Kidney epithelial cell (primary cell): Measurements from ENCODE around the gene AGO4. TPM values are rescaled to one million over a fixed set of nuclear protein-coding genes. Genes with fewer than 3 reads are reported as not detected.

Source experiments
- DNase-seq: peaks from one replicate; pipeline ENCODE4 v3.0.0-alpha.2; 2010; ENCODE audit warnings: low read depth
- H3K27me3 ChIP-seq: 2 replicates; pipeline ENCODE4 v1.6.0; 2011; ENCODE audit warnings: low read length; ENCODE audit not compliant: control insufficient read depth, insufficient read depth
- H3K36me3 ChIP-seq: 2 replicates; pipeline ENCODE4 v1.5.1; 2011; ENCODE audit warnings: low read length; ENCODE audit not compliant: control insufficient read depth, insufficient read depth
- H3K4me3 ChIP-seq: 2 replicates; pipeline ENCODE4 v1.5.1; 2011; ENCODE audit warnings: low read depth, mild to moderate bottlenecking, control low read depth, low read length
- CTCF ChIP-seq: IDR thresholded peaks from 2 replicates; pipeline ENCODE4 v1.5.1; 2011; ENCODE audit warnings: mild to moderate bottlenecking, moderate library complexity, low read length, control low read depth, inconsistent platforms; ENCODE audit not compliant: insufficient read depth, poor library complexity, severe bottlenecking
- total RNA-seq: library from RNA; depleted of rRNA; stranded (reverse); fragments of >200 nt; gene quantifications from 2 replicates; pipeline ENCODE4 v1.2.3, GENCODE V29; 2015

The AGO4 gene
- total RNA-seq, 1 donor from 2014 or later = 14.0 TPM

- TF ChIP-seq CTCF = no peak
- no peaks in the 10 kb centered on the region for H3K36me3 ChIP-seq
- no peak for DNase-seq
- H3K27me3 ChIP-seq = no peaks in the 10 kb centered on the region
- no peak overlapping the region for H3K4me3 ChIP-seq
Measured at GRCh38 chr1:35834218-35834617, 26.4 kb downstream of the AGO4 start.

GRCh38 chr1:35835398-35835797 lies 27.6 kb downstream of the AGO4 start:
- no peaks in the 10 kb centered on the region for H3K36me3 ChIP-seq
- H3K27me3 ChIP-seq = no peaks in the 10 kb centered on the region
- TF ChIP-seq CTCF = no peak
- no peak for DNase-seq
- H3K4me3 ChIP-seq = no peak overlapping the region

- DNase-seq = no peak
- Histone ChIP-seq H3K27me3 (no peaks in the 10 kb centered on the region), H3K36me3 (no peaks in the 10 kb centered on the region), H3K4me3 (no peak overlapping the region)
- TF ChIP-seq CTCF = no peak
Measured at GRCh38 chr1:35836734-35837133, 28.9 kb downstream of the AGO4 start.

DNA sequence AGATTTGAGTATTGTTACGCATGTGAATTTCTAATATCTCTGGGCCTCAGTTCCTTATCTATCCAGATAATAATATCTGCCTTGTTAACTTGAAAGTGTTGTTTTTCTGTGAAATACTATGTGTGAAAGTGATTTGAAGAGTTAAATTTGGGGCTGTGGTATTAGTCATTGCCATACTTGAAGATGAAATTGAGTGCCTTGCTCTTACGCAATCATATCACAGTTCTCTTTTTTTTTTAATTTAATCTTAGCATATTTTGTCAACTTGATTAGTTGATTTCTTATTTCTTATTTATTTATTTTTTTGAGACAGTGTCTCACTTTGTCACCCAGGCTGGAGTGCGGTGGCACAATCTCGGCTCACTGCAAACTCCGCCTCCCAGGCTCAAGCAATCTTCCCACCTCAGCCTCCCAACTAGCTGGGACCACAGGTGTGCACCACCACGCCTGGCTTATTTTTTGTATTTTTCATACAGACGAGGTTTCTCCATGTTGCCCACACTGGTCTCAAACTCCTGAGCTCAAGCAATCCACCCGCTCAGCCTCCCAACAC lies 31.0 kb downstream of the AGO4 start:
- Histone ChIP-seq H3K4me3 (no peak overlapping the region), H3K36me3 (no peaks in the 10 kb centered on the region), H3K27me3 (no peaks in the 10 kb centered on the region)
- DNase-seq = no peak
- no peak for TF ChIP-seq CTCF

GRCh38 chr1:35844826-35845225 lies 37.0 kb downstream of the AGO4 start:
- Histone ChIP-seq H3K36me3 (no peaks in the 10 kb centered on the region), H3K4me3 (no peak overlapping the region), H3K27me3 (no peaks in the 10 kb centered on the region)
- no peak for DNase-seq
- no peak for TF ChIP-seq CTCF

DNA sequence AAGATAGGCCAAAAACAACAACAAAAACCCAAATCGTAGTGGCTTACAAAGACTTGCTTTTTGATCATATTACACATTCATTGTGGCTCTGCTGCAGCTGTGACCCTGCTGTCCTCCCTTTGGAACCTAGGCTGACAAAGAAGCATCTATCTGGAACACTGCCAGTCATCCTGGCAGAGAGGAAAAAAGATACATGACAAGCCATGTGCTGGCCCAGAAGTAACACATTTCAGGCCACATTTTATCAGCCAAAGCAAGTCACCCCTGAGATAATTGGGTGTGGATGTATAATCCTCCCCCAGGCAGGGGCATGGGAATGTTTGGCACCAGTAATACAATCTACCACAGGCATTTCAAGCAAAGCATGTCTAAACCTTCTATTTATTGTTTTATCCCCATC lies 38.0 kb downstream of the AGO4 start:
- Histone ChIP-seq H3K4me3 (no peak overlapping the region), H3K27me3 (no peaks in the 10 kb centered on the region), H3K36me3 (peaks cover 1% of the 10 kb centered on the region)
- TF ChIP-seq CTCF = no peak
- no peak for DNase-seq
